ENCODE results near the gene NOXO1.

The NOXO1 gene

DNA sequence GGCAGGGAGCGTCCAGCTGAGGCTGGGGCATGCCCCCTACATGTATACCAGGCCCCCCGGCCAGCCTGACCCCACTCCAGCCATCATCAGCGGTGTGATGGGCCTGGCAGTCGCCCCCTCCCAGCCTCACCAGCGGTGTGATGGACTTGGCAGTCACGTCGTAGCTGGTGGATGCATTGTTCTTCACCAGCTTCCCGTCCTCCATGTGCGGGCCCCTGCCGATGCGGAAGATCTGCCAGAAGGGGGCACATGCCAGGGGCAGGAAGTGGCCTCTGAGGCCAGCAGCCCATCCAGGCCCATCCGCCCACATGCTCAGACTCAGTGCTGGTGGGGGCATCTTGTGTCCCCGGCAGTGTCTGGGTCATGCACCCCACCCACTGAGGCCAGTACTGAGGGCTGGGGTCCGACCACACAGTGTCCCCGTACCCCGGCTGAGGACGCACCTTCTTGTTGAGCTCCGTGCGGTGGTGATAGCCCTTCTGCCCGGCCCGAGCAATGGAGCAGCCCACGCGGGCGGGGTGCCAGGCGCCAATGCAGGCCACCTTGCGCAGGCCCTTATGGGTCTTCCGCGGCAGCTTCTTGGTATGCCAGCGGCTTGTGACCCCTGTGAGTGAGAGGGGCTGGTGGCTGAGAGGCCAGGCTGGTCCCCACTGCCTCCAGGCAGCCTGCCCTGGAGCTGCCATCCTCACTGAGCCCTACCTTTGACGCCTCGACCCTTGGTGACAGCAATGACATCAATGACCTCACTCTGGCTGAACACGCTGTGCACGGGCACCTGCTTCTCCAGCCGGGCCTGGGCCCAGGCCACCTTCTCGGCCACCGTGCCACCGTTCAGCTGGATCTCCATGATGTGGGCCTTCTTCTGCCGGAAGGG is 34.5 kb downstream of the NOXO1 start:
- TF ChIP-seq CTCF (IDR thresholded peaks at IDR 0.05) = no peak
- H3K79me2 ChIP-seq = no peaks in the 10 kb centered on the region
- H3K27me3 ChIP-seq (ENCODE audit: control insufficient read depth, insufficient read depth, low read length) = no peaks in the 10 kb centered on the region
- no peaks in the 10 kb centered on the region for H3K9me3 ChIP-seq (ENCODE audit: control insufficient read depth, low read length)
- peaks cover 6% of the 10 kb centered on the region for H3K4me1 ChIP-seq
- no peaks in the 10 kb centered on the region for H3K36me3 ChIP-seq (ENCODE audit: control insufficient read depth, insufficient read depth, low read length)
- H2AFZ ChIP-seq = no peak overlapping the region
- H3K27ac ChIP-seq = no peak overlapping the region
- no peak overlapping the region for H3K4me3 ChIP-seq (ENCODE audit: low read depth, low read length)
- no peak overlapping the region for H3K9ac ChIP-seq
- H3K4me2 ChIP-seq (ENCODE audit: low read length) = no peak overlapping the region

GRCh38 chr16:1945559-1946391 is 35.5 kb downstream of the NOXO1 start:
- no peak overlapping the region for H2AFZ ChIP-seq
- H3K9me3 ChIP-seq (ENCODE audit: control insufficient read depth, low read length) = no peaks in the 10 kb centered on the region
- no peak overlapping the region for H3K27ac ChIP-seq
- H3K4me2 ChIP-seq (ENCODE audit: low read length) = no peak overlapping the region
- no peaks in the 10 kb centered on the region for H3K27me3 ChIP-seq (ENCODE audit: control insufficient read depth, insufficient read depth, low read length)
- peaks cover 8% of the 10 kb centered on the region for H3K4me1 ChIP-seq
- H3K4me3 ChIP-seq (ENCODE audit: low read depth, low read length) = no peak overlapping the region
- H3K79me2 ChIP-seq = no peaks in the 10 kb centered on the region
- no peak overlapping the region for H3K9ac ChIP-seq
- H3K36me3 ChIP-seq (ENCODE audit: control insufficient read depth, insufficient read depth, low read length) = no peaks in the 10 kb centered on the region
- no peak for TF ChIP-seq CTCF (IDR thresholded peaks at IDR 0.05)

DNA sequence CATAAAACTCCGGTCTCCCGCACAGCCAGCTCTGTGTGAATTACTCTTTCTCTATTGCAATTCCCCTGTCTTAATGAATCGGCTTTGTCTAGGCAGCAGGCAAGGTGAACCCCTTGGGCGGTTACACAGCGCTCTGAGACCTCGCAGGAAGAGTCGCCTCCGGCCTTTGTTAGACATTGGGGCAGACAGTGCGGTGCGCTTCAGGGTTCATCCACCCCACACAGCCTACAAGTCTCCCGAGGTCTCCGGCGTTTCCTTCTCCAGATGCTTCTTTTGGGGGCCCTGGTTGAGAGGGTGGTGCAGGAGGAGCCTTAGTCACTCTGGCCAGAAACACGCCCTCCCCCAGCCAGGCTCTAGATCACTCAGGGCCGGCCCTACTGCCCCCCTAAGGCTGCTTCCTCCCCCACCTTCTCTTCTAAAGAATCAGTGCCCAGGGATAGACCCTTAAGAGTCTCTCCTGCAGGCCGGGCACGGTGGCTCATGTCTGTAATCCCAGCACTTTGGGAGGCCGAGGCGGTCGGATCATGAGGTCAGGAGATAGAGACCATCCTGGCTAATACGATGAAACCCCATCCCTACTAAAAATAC is 36.6 kb downstream of the NOXO1 start:
- H3K36me3 ChIP-seq (ENCODE audit: control insufficient read depth, insufficient read depth, low read length) = no peaks in the 10 kb centered on the region

More for the DNA sequence above, 36.6 kb downstream of the NOXO1 start:
- no peak overlapping the region for H3K9ac ChIP-seq
- no peaks in the 10 kb centered on the region for H3K79me2 ChIP-seq
- H3K9me3 ChIP-seq (ENCODE audit: control insufficient read depth, low read length) = no peaks in the 10 kb centered on the region
- no peaks in the 10 kb centered on the region for H3K27me3 ChIP-seq (ENCODE audit: control insufficient read depth, insufficient read depth, low read length)
- peaks cover 8% of the 10 kb centered on the region for H3K4me1 ChIP-seq
- no peak overlapping the region for H3K4me3 ChIP-seq (ENCODE audit: low read depth, low read length)
- no peak overlapping the region for H2AFZ ChIP-seq
- TF ChIP-seq CTCF (IDR thresholded peaks at IDR 0.05) = no peak
- no peak overlapping the region for H3K27ac ChIP-seq
- no peak overlapping the region for H3K4me2 ChIP-seq (ENCODE audit: low read length)
